ENCODE measurements around the gene PCCA. TPM values are rescaled to one million over a fixed set of nuclear protein-coding genes. Genes with fewer than 3 reads are reported as not detected.

The PCCA gene
- total and polyA plus RNA-seq, 2 donors (not counting 1 experiment from before 2014, with no cell fraction given): 11.2 to 73.0 TPM

GRCh38 chr13:100439247-100439970 is 350.5 kb downstream of the PCCA start:
- TF ChIP-seq, protein P1, sequence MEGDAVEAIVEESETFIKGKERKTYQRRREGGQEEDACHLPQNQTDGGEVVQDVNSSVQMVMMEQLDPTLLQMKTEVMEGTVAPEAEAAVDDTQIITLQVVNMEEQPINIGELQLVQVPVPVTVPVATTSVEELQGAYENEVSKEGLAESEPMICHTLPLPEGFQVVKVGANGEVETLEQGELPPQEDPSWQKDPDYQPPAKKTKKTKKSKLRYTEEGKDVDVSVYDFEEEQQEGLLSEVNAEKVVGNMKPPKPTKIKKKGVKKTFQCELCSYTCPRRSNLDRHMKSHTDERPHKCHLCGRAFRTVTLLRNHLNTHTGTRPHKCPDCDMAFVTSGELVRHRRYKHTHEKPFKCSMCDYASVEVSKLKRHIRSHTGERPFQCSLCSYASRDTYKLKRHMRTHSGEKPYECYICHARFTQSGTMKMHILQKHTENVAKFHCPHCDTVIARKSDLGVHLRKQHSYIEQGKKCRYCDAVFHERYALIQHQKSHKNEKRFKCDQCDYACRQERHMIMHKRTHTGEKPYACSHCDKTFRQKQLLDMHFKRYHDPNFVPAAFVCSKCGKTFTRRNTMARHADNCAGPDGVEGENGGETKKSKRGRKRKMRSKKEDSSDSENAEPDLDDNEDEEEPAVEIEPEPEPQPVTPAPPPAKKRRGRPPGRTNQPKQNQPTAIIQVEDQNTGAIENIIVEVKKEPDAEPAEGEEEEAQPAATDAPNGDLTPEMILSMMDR (conservative IDR thresholded peaks at IDR 0.05 in 1 of 2, IDR thresholded peaks at IDR 0.05 in 1 of 2; ENCODE audit: low read depth in 1 of 2, low read length in 2 of 2): no peak
- TF ChIP-seq EZH2 (IDR thresholded peaks at IDR 0.05; ENCODE audit: low read length, missing control alignments): no peak
- no peak overlapping the region for H3K9ac ChIP-seq (ENCODE audit: insufficient read depth, low read length)

DNA sequence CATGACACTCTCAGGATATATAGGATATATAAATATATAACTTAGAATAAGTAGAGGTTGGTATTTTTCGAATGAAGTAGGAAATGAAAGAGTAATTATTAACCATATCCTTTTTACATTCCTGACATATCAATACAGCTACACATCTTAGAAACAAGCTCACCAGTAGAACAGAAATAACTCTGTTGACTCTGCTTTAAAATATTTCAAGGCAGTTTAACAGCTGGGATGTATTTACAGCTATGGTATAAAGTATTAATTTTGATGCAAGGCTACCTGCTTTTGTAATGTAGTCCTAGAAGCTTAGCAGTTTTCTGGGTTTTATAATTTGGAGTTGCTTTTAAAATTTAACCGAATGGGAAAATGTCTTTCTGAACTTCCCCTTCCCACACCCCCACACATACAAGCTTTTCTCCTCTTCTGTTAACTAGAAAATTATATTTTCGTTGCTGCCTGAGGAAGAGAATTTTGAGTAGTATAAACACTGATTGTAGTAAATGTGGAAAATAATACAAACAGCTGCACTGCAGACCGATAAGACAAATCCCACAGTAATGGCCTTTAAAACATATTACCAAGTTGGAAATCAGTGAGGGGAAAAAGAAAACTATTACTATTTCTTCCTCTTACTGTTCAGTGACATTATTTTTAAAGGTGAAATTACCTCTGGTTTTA is 352.0 kb downstream of the PCCA start:
- no peaks in the 10 kb centered on the region for H3K36me3 ChIP-seq (ENCODE audit: control insufficient read depth, insufficient read depth, low read length)
- H3K4me2 ChIP-seq (ENCODE audit: extremely low read depth, insufficient read depth, low read length): peak overlapping the region; percentile 69
- H3K79me2 ChIP-seq (ENCODE audit: control insufficient read depth, insufficient read depth, low read length): no peaks in the 10 kb centered on the region
- no peaks in the 10 kb centered on the region for H3K9me3 ChIP-seq (ENCODE audit: control insufficient read depth, insufficient read depth, low read depth, low read length)
- peak overlapping the region in 3 of 4 experiments; percentile 10 to 21 (median 11) for H3K4me3 ChIP-seq (replicated peaks in 1 of 4; ENCODE audit: control extremely low read depth in 1 of 4, insufficient read depth in 1 of 4, low read depth in 3 of 4, low read length in 4 of 4)
- no peak overlapping the region for H3K9ac ChIP-seq (ENCODE audit: insufficient read depth, low read length)
- TF ChIP-seq, protein P1 (conservative IDR thresholded peaks at IDR 0.05 in 1 of 2, IDR thresholded peaks at IDR 0.05 in 1 of 2; ENCODE audit: low read depth in 1 of 2, low read length in 2 of 2): no peak
- TF ChIP-seq EZH2 (IDR thresholded peaks at IDR 0.05; ENCODE audit: low read length, missing control alignments): no peak
- H3K4me1 ChIP-seq (ENCODE audit: control insufficient read depth, extremely low read depth, insufficient read depth, low read length): peaks cover 7% of the 10 kb centered on the region
- H3K27ac ChIP-seq (ENCODE audit: insufficient read depth, low read length): peak overlapping the region; percentile 63
- no peaks in the 10 kb centered on the region for H3K27me3 ChIP-seq (ENCODE audit: control insufficient read depth, insufficient read depth, low read length)
- no peak overlapping the region for H2AFZ ChIP-seq (ENCODE audit: low read length)
- DNase-seq (ENCODE audit: low read depth in 2 of 2): peak; percentile 58 to 78
- no peaks in the 10 kb centered on the region for H4K20me1 ChIP-seq (ENCODE audit: control insufficient read depth, extremely low read depth, insufficient read depth, low read length)

More at GRCh38 chr13:100439247-100439970, 350.5 kb downstream of the PCCA start:
- H4K20me1 ChIP-seq (ENCODE audit: control insufficient read depth, extremely low read depth, insufficient read depth, low read length): no peaks in the 10 kb centered on the region
- no peaks in the 10 kb centered on the region for H3K36me3 ChIP-seq (ENCODE audit: control insufficient read depth, insufficient read depth, low read length)
- no peak for DNase-seq (ENCODE audit: low read depth in 2 of 2)
- H3K27me3 ChIP-seq (ENCODE audit: control insufficient read depth, insufficient read depth, low read length): no peaks in the 10 kb centered on the region
- no peaks in the 10 kb centered on the region for H3K9me3 ChIP-seq (ENCODE audit: control insufficient read depth, insufficient read depth, low read depth, low read length)
- H3K79me2 ChIP-seq (ENCODE audit: control insufficient read depth, insufficient read depth, low read length): no peaks in the 10 kb centered on the region
- no peak overlapping the region for H3K4me2 ChIP-seq (ENCODE audit: extremely low read depth, insufficient read depth, low read length)
- H3K4me1 ChIP-seq (ENCODE audit: control insufficient read depth, extremely low read depth, insufficient read depth, low read length): peaks cover 7% of the 10 kb centered on the region
- no peak overlapping the region for H3K27ac ChIP-seq (ENCODE audit: insufficient read depth, low read length)
- H3K4me3 ChIP-seq (replicated peaks in 1 of 4; ENCODE audit: control extremely low read depth in 1 of 4, insufficient read depth in 1 of 4, low read depth in 3 of 4, low read length in 4 of 4): no peak overlapping the region
- H2AFZ ChIP-seq (ENCODE audit: low read length): no peak overlapping the region

DNA sequence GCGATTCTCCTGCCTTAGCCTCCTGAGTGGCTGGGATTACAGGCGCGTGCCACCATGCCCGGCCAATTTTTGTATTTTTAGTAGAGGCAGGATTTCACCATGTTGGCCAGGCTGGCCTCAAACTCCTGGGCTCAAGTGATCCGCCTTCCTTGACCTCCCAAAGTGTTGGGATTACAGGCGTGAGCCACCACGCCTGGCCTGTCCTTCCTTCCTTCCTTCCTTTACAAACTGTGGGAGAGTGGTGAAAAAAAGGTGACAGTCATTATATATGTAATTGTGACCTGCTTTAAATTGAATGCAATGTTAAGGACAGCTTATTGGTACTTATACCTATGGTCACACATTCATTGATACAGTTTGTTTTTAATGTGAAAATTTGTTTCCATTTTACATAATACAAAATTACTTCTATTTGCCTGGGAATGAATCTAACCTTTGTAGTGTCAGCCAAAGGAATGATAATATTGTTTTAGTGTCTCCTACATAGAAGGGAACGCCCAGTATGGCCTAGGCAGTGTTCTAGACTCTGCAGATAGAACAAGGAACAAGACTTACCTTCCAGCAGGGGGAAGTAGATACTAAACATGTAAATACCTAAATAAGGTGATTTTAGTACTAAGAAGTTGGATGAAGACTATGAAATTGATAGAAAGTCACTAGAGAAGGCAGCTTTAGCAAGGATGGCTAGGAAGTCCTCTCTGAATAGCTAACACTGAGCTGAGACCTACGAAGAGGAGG is 353.4 kb downstream of the PCCA start:
- Histone ChIP-seq H3K27ac (ENCODE audit: insufficient read depth, low read length) (no peak overlapping the region), H3K4me2 (ENCODE audit: extremely low read depth, insufficient read depth, low read length) (no peak overlapping the region), H3K9me3 (ENCODE audit: control insufficient read depth, insufficient read depth, low read depth, low read length) (no peaks in the 10 kb centered on the region), H3K4me3 (replicated peaks in 1 of 4; ENCODE audit: control extremely low read depth in 1 of 4, insufficient read depth in 1 of 4, low read depth in 3 of 4, low read length in 4 of 4) (no peak overlapping the region), H2AFZ (ENCODE audit: low read length) (no peak overlapping the region), H3K79me2 (ENCODE audit: control insufficient read depth, insufficient read depth, low read length) (no peaks in the 10 kb centered on the region), H3K27me3 (ENCODE audit: control insufficient read depth, insufficient read depth, low read length) (no peaks in the 10 kb centered on the region), H4K20me1 (ENCODE audit: control insufficient read depth, extremely low read depth, insufficient read depth, low read length) (no peaks in the 10 kb centered on the region), H3K4me1 (ENCODE audit: control insufficient read depth, extremely low read depth, insufficient read depth, low read length) (peaks cover 7% of the 10 kb centered on the region), H3K36me3 (ENCODE audit: control insufficient read depth, insufficient read depth, low read length) (no peaks in the 10 kb centered on the region), H3K9ac (ENCODE audit: insufficient read depth, low read length) (no peak overlapping the region)
- TF ChIP-seq, protein P1 (conservative IDR thresholded peaks at IDR 0.05 in 1 of 2, IDR thresholded peaks at IDR 0.05 in 1 of 2; ENCODE audit: low read depth in 1 of 2, low read length in 2 of 2): no peak
- TF ChIP-seq EZH2 (IDR thresholded peaks at IDR 0.05; ENCODE audit: low read length, missing control alignments): no peak
- DNase-seq (ENCODE audit: low read depth in 2 of 2): no peak
